ENCODE measurements around the gene ZSWIM7. TPM values are rescaled to one million over a fixed set of nuclear protein-coding genes. Genes with fewer than 3 reads are reported as not detected.

Gene ZSWIM7
- total RNA-seq, 1 experiment from 2014 or later: 41.0 TPM

DNA sequence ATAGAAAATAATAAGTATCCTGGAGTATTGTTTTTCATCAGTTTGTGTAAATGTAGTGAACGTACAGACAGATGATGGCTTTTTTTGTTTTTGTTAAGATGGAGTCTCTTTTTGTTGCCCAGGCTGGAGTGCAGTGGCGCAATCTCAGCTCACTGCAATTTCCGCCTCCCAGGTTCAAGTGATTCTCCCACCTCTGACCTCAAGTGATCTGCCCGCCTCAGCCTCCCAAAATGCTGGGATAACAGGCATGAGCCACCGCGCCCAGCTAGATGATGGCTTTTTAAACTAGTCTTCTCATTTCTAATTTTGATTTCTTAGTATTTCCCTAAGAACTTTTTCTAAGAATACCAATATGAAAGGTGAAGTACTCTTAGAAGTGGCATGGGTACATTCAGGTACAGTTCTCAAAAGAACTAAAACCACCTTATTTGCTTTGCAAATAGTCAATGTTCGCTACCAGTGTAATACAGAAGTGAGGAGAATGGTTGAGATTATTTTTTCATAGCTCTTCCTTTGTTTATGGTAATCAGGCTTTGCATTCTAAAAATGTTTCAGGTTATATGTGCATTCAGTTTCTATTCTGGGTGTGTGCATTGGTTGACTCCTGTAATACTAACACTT lies 34.3 kb upstream of the ZSWIM7 start:
- peaks cover 4% of the 10 kb centered on the region; the same call in 1 of the 2 replicates for H3K79me2 ChIP-seq (ENCODE audit: low read length)
- H3K27me3 ChIP-seq (ENCODE audit: low read length): no peaks in the 10 kb centered on the region
- no peak overlapping the region for H3K4me3 ChIP-seq (ENCODE audit: low read length)
- peaks cover 12% of the 10 kb centered on the region for H3K4me1 ChIP-seq (ENCODE audit: low read length)
- no peaks in the 10 kb centered on the region for H3K9me3 ChIP-seq (ENCODE audit: low read length)
- H3K9me2 ChIP-seq (replicated peaks; ENCODE audit: insufficient read depth, low read length): no peaks in the 10 kb centered on the region
- no peak overlapping the region for H2AFZ ChIP-seq (ENCODE audit: low read length)
- peaks cover 72% of the 10 kb centered on the region for H3K36me3 ChIP-seq (ENCODE audit: insufficient read depth, low read length)
- H3K9ac ChIP-seq (ENCODE audit: low read length): no peak overlapping the region
- no peaks in the 10 kb centered on the region for H4K20me1 ChIP-seq (ENCODE audit: insufficient read depth, low read depth, low read length)
- DNase-seq: peak; percentile 53
- H3K27ac ChIP-seq (ENCODE audit: low read length): no peak overlapping the region
- no peak overlapping the region for H3K4me2 ChIP-seq (ENCODE audit: low read depth, low read length, poor library complexity, severe bottlenecking)

DNA sequence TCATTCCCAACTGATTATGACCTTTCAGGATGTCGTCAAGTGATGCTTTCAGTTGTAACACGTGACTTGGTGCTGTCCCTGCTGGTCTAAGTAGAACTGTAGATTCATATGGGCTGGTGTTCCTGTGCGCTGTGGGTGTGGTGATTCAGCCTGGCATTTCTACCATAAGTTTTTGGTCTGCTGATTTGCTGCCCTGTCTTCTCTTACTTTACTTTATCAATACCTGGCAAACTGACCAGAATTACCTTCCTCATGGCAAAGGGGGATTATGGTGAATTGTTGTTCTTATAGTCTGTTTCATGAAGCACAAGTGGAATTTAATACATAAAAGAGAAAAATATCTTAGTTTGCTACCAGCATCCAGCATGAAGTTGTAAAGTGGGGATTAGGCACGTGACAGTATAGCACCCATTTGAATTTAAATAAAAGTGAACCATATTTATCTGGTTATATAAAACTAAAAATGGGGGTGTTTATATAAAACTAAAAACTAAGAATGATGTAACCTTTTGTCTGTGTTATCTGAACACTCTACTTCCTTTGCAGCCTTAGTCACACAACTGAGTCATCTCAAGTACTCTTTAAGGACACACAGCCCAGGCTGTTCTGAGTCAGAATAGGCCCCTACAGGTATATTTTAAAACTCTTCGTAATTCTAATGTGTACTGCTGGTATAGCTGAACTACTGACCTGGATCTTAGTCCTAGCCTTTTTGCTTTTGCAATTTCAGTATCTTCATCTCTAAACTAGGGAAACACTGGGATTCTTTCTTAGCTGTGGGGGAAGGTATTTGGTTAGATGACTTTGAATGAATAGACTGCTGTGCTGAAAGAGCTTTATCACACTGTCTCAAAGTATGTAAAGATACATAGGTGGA lies 28.4 kb upstream of the ZSWIM7 start:
- H3K9ac ChIP-seq (ENCODE audit: low read length): no peak overlapping the region
- H2AFZ ChIP-seq (ENCODE audit: low read length): no peak overlapping the region
- H3K4me2 ChIP-seq (ENCODE audit: low read depth, low read length, poor library complexity, severe bottlenecking): no peak overlapping the region
- H3K4me3 ChIP-seq (ENCODE audit: low read length): no peak overlapping the region
- H3K79me2 ChIP-seq (ENCODE audit: low read length): peaks cover 45% of the 10 kb centered on the region
- peak; percentile 48 for DNase-seq
- H3K27me3 ChIP-seq (ENCODE audit: low read length): no peaks in the 10 kb centered on the region
- H3K9me2 ChIP-seq (replicated peaks; ENCODE audit: insufficient read depth, low read length): no peaks in the 10 kb centered on the region
- no peaks in the 10 kb centered on the region for H4K20me1 ChIP-seq (ENCODE audit: insufficient read depth, low read depth, low read length)
- H3K36me3 ChIP-seq (ENCODE audit: insufficient read depth, low read length): peaks cover 84% of the 10 kb centered on the region
- H3K9me3 ChIP-seq (ENCODE audit: low read length): no peaks in the 10 kb centered on the region
- H3K4me1 ChIP-seq (ENCODE audit: low read length): no peaks in the 10 kb centered on the region
- no peak overlapping the region for H3K27ac ChIP-seq (ENCODE audit: low read length)

DNA sequence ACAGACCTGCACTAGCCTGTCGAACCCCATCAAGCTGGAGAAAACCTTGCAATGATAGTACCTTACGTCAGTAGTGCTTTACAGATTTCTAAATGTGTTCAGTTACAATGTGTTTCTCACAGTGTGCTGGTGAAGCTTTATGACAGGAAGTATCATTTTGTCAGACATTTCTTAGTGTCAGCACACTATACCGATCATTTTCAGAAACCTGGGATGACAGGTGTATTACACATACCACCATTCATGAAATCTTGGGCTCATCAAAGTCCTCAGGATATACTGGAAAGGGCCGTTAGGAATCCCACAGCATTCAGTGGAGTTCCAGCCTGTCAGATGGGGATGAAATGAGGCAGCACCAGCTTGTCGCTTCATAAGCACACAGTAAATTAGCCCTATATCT lies 27.4 kb upstream of the ZSWIM7 start:
- H3K79me2 ChIP-seq (ENCODE audit: low read length): peaks cover 51% of the 10 kb centered on the region
- no peak overlapping the region for H3K4me3 ChIP-seq (ENCODE audit: low read length)
- H3K9ac ChIP-seq (ENCODE audit: low read length): no peak overlapping the region
- H3K27ac ChIP-seq (ENCODE audit: low read length): no peak overlapping the region
- no peaks in the 10 kb centered on the region for H4K20me1 ChIP-seq (ENCODE audit: insufficient read depth, low read depth, low read length)
- H3K4me1 ChIP-seq (ENCODE audit: low read length): no peaks in the 10 kb centered on the region
- peaks cover 82% of the 10 kb centered on the region for H3K36me3 ChIP-seq (ENCODE audit: insufficient read depth, low read length)
- H3K9me2 ChIP-seq (replicated peaks; ENCODE audit: insufficient read depth, low read length): no peaks in the 10 kb centered on the region
- no peak for DNase-seq
- H2AFZ ChIP-seq (ENCODE audit: low read length): no peak overlapping the region
- H3K27me3 ChIP-seq (ENCODE audit: low read length): no peaks in the 10 kb centered on the region
- H3K9me3 ChIP-seq (ENCODE audit: low read length): no peaks in the 10 kb centered on the region
- H3K4me2 ChIP-seq (ENCODE audit: low read depth, low read length, poor library complexity, severe bottlenecking): no peak overlapping the region

DNA sequence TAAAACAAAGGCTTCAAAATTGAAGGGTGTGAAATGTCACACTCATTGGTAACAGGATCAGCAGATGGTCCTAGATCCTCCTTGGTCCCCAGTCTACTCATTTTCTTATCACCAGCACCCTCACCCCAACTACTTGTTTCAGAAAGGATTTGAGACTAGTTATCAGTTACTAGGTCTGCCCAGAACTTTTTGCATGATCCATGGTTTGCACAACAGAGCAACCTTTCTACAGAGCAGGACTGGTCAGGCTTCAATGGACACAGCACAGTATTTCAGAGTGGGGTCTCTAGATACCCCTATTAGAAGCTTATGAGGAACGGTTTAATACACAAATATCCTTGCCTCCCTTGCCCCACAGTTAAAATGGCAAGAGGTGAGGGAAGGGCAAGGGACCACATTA lies 25.7 kb upstream of the ZSWIM7 start:
- Histone ChIP-seq H3K4me2 (ENCODE audit: low read depth, low read length, poor library complexity, severe bottlenecking) (no peak overlapping the region), H3K9me3 (ENCODE audit: low read length) (no peaks in the 10 kb centered on the region), H3K36me3 (ENCODE audit: insufficient read depth, low read length) (peaks cover 76% of the 10 kb centered on the region), H3K4me3 (ENCODE audit: low read length) (no peak overlapping the region), H3K9ac (ENCODE audit: low read length) (no peak overlapping the region), H4K20me1 (ENCODE audit: insufficient read depth, low read depth, low read length) (0 out of 2 replicates have a peak, but pooled peaks cover 7% of the 10 kb centered on the region), H3K4me1 (ENCODE audit: low read length) (no peaks in the 10 kb centered on the region), H3K27ac (ENCODE audit: low read length) (no peak overlapping the region), H3K27me3 (ENCODE audit: low read length) (no peaks in the 10 kb centered on the region), H3K79me2 (ENCODE audit: low read length) (peaks cover 66% of the 10 kb centered on the region), H2AFZ (ENCODE audit: low read length) (no peak overlapping the region), H3K9me2 (replicated peaks; ENCODE audit: insufficient read depth, low read length) (no peaks in the 10 kb centered on the region)
- DNase-seq: no peak

DNA sequence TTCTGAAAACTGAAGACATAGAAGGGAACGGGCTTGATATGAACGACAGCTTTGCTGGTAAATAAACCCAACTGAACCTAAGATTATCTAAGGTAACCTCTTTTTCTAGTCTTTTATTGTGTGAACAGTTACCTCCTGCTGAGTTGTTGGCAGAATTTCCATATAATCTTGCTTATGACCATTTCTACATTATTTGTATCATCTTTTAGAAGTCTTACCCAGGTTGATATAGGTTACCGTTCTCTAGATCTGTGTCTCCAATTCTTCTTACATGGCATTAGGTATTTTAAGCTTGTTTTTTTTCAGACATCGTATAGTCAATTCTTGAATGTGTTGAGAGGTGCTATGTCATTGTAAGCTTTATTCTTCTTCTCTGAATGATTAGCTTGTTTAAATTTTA lies 24.4 kb upstream of the ZSWIM7 start:
- Histone ChIP-seq H3K27me3 (ENCODE audit: low read length) (no peaks in the 10 kb centered on the region), H3K4me3 (ENCODE audit: low read length) (no peak overlapping the region), H3K9me3 (ENCODE audit: low read length) (no peaks in the 10 kb centered on the region), H3K79me2 (ENCODE audit: low read length) (peaks cover 79% of the 10 kb centered on the region), H3K4me1 (ENCODE audit: low read length) (no peaks in the 10 kb centered on the region), H3K27ac (ENCODE audit: low read length) (no peak overlapping the region), H3K9me2 (replicated peaks; ENCODE audit: insufficient read depth, low read length) (no peaks in the 10 kb centered on the region), H3K4me2 (ENCODE audit: low read depth, low read length, poor library complexity, severe bottlenecking) (no peak overlapping the region), H4K20me1 (ENCODE audit: insufficient read depth, low read depth, low read length) (0 out of 2 replicates have a peak, but pooled peaks cover 7% of the 10 kb centered on the region), H3K9ac (ENCODE audit: low read length) (no peak overlapping the region), H3K36me3 (ENCODE audit: insufficient read depth, low read length) (peaks cover 73% of the 10 kb centered on the region), H2AFZ (ENCODE audit: low read length) (no peak overlapping the region)
- no peak for DNase-seq

DNA sequence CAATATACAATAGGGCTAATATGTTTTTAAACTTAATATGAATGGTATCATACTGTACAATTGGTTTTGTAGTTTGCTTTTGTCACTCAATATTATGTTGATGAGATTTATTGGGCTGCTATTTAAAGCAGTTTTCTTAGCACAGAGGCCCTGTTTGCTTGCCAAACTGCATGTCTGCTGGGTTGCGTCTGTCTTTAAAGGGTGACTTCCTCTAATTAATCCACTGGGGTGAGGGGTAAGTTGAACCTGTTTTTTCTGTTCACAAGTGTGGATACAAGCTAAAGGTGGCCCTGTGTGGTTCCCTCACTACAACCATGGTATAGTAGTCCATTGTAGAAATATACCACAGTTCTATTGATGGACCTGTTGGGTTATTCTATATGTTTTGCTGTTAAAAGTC lies 19.8 kb upstream of the ZSWIM7 start:
- H3K36me3 ChIP-seq (ENCODE audit: insufficient read depth, low read length): peaks cover 54% of the 10 kb centered on the region
- H3K79me2 ChIP-seq (ENCODE audit: low read length): peaks cover 83% of the 10 kb centered on the region
- H4K20me1 ChIP-seq (ENCODE audit: insufficient read depth, low read depth, low read length): peaks cover 8% of the 10 kb centered on the region
- H3K9me3 ChIP-seq (ENCODE audit: low read length): no peaks in the 10 kb centered on the region
- H3K4me1 ChIP-seq (ENCODE audit: low read length): no peaks in the 10 kb centered on the region
- H3K4me2 ChIP-seq (ENCODE audit: low read depth, low read length, poor library complexity, severe bottlenecking): no peak overlapping the region
- no peak overlapping the region for H3K4me3 ChIP-seq (ENCODE audit: low read length)
- H3K9ac ChIP-seq (ENCODE audit: low read length): no peak overlapping the region
- H3K27me3 ChIP-seq (ENCODE audit: low read length): no peaks in the 10 kb centered on the region
- H2AFZ ChIP-seq (ENCODE audit: low read length): no peak overlapping the region
- no peak overlapping the region for H3K27ac ChIP-seq (ENCODE audit: low read length)
- H3K9me2 ChIP-seq (replicated peaks; ENCODE audit: insufficient read depth, low read length): no peaks in the 10 kb centered on the region
- DNase-seq: no peak

DNA sequence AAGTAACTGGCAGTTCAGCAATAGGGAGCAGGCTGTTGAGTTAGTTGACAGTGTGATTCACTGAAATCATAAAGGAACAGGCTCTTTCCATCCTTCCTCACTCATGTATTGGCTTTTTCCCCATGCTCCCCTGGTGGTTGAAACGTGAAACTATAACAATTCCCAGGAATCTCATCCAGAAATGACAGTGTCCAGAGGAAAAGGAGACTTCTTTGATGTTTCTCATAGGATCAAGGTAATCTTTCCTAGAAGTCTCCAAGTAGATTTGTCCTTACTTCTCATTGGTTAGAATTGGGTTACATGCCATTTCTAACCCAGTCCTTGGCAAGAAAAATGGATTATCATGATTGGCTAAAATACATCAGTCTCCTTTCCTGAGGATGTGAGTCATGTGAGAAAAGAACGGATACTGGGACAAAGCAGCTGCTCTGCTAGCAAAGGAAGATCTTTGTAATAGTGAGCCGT lies 14.5 kb upstream of the ZSWIM7 start:
- Histone ChIP-seq H3K27ac (ENCODE audit: low read length) (no peak overlapping the region), H2AFZ (ENCODE audit: low read length) (no peak overlapping the region), H3K4me2 (ENCODE audit: low read depth, low read length, poor library complexity, severe bottlenecking) (no peak overlapping the region), H3K36me3 (ENCODE audit: insufficient read depth, low read length) (peaks cover 55% of the 10 kb centered on the region), H3K9me3 (ENCODE audit: low read length) (no peaks in the 10 kb centered on the region), H4K20me1 (ENCODE audit: insufficient read depth, low read depth, low read length) (peaks cover 8% of the 10 kb centered on the region), H3K4me1 (ENCODE audit: low read length) (no peaks in the 10 kb centered on the region), H3K9me2 (replicated peaks; ENCODE audit: insufficient read depth, low read length) (no peaks in the 10 kb centered on the region), H3K27me3 (ENCODE audit: low read length) (no peaks in the 10 kb centered on the region), H3K79me2 (ENCODE audit: low read length) (peaks cover 79% of the 10 kb centered on the region), H3K9ac (ENCODE audit: low read length) (no peak overlapping the region), H3K4me3 (ENCODE audit: low read length) (no peak overlapping the region)
- DNase-seq: no peak

DNA sequence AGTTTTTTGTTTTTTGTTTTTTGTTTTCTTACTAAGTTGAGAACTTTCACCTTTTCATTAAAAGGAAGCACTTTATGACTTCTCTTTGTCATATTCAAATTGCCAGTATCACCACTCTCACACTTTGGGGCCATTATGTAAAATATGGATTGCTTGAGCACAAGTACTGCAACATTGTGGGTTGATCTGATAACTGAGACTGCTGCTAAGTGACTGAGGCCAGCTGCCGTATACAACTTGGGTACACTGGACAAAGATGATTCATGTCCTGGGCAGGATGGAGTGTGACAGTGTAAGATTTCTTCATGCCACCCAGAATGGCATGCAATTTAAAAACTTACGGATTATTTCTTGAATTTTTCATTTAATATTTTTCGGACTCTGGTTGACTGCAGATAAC lies 7.9 kb upstream of the ZSWIM7 start:
- Histone ChIP-seq H3K4me2 (ENCODE audit: low read depth, low read length, poor library complexity, severe bottlenecking) (no peak overlapping the region), H3K36me3 (ENCODE audit: insufficient read depth, low read length) (peaks cover 81% of the 10 kb centered on the region), H3K4me1 (ENCODE audit: low read length) (peaks cover 12% of the 10 kb centered on the region), H3K9ac (ENCODE audit: low read length) (no peak overlapping the region), H4K20me1 (ENCODE audit: insufficient read depth, low read depth, low read length) (no peaks in the 10 kb centered on the region; the same call in 1 of the 2 replicates), H3K79me2 (ENCODE audit: low read length) (peaks cover 81% of the 10 kb centered on the region), H3K27me3 (ENCODE audit: low read length) (no peaks in the 10 kb centered on the region), H3K9me3 (ENCODE audit: low read length) (no peaks in the 10 kb centered on the region), H2AFZ (ENCODE audit: low read length) (no peak overlapping the region), H3K4me3 (ENCODE audit: low read length) (no peak overlapping the region), H3K9me2 (replicated peaks; ENCODE audit: insufficient read depth, low read length) (no peaks in the 10 kb centered on the region), H3K27ac (ENCODE audit: low read length) (0 out of 2 replicates have a peak overlapping the region, but pooled peaks have one; percentile 36)
- no peak for DNase-seq
